SU-DHL-6 (cell line): Measurements from ENCODE around the gene MYOM1.
A peak's percentile ranks its signal among the peaks of the same experiment; 100 is the strongest.

ENCODE experiments used
- H2AFZ ChIP-seq: fragments of 200-600 bp; sonication (generic); 2 replicates; pipeline ENCODE4 v1.6.1; 2014; ENCODE audit warnings: low read depth, mild to moderate bottlenecking, moderate library complexity, mixed read lengths, antibody characterized with exemption, low read length; ENCODE audit not compliant: severe bottlenecking
- H3F3A ChIP-seq: fragments of 200-600 bp; shearing (Covaris generic); 2 replicates; pipeline ENCODE4 v1.6.0; 2016; ENCODE audit warnings: antibody characterized with exemption, mild to moderate bottlenecking; ENCODE audit not compliant: insufficient read depth
- H3K27ac ChIP-seq: fragments of 200-600 bp; sonication (generic); 2 replicates; pipeline ENCODE4 v1.5.1; 2016; ENCODE audit warnings: low read depth, mild to moderate bottlenecking, low read length, moderate library complexity, mixed read lengths
- H3K27me3 ChIP-seq: fragments of 200-600 bp; sonication (generic), shearing (Covaris generic); 2 replicates; pipeline ENCODE4 v1.6.0; 2014; ENCODE audit warnings: mild to moderate bottlenecking, low read length
- H3K36me3 ChIP-seq: fragments of 200-600 bp; sonication (generic); 2 replicates; pipeline ENCODE4 v1.6.1; 2014; ENCODE audit warnings: mild to moderate bottlenecking, low read length, mixed read lengths
- H3K4me2 ChIP-seq: fragments of 300-600, 200-600 bp; shearing (Covaris generic), sonication (generic); 2 replicates; pipeline ENCODE4 v1.6.0; 2014; ENCODE audit warnings: low read length, low read depth, mild to moderate bottlenecking; ENCODE audit not compliant: poor library complexity, severe bottlenecking
- H3K4me3 ChIP-seq: fragments of 200-600 bp; sonication (generic); 2 replicates; pipeline ENCODE4 v1.5.1; 2014; ENCODE audit warnings: antibody characterized with exemption, low read length, mild to moderate bottlenecking, mixed read lengths; ENCODE audit not compliant: insufficient read depth, poor library complexity, severe bottlenecking
- H3K79me2 ChIP-seq: fragments of 200-600 bp; sonication (generic); 2 replicates; pipeline ENCODE4 v1.6.1; 2014; ENCODE audit warnings: mild to moderate bottlenecking, low read length, moderate library complexity; ENCODE audit not compliant: insufficient read depth
- H3K9ac ChIP-seq: fragments of 200-600 bp; sonication (generic); 2 replicates; pipeline ENCODE4 v1.7.0; 2014; ENCODE audit warnings: mild to moderate bottlenecking, low read length
- H3K9me2 ChIP-seq: fragments of 200-600 bp; sonication (generic); replicated peaks from 2 replicates; pipeline ENCODE4 v1.6.1; 2014; ENCODE audit warnings: low read length; ENCODE audit not compliant: insufficient read depth
- H3K9me3 ChIP-seq: fragments of 200-600 bp; sonication (generic); 2 replicates; pipeline ENCODE4 v1.6.1; 2014; ENCODE audit warnings: low read length, mixed read lengths; ENCODE audit not compliant: insufficient read depth
- H4K20me1 ChIP-seq: fragments of 200-600 bp; sonication (generic); 2 replicates; pipeline ENCODE4 v1.6.1; 2014; ENCODE audit warnings: low read depth, mild to moderate bottlenecking, antibody characterized with exemption, low read length, moderate library complexity, mixed read lengths
- CTCF ChIP-seq: fragments of 200-600 bp; sonication (generic); IDR thresholded peaks from one replicate; pipeline ENCODE4 v1.5.1; 2017; ENCODE audit warnings: antibody characterized with exemption, mild to moderate bottlenecking, low read length, moderate library complexity; ENCODE audit not compliant: insufficient read depth, poor library complexity, severe bottlenecking
- EZH2phosphoT487 ChIP-seq: fragments of 200-600 bp; sonication (generic), shearing (Covaris generic); conservative IDR thresholded peaks from 2 replicates; pipeline ENCODE4 v1.6.1; 2018; ENCODE audit warnings: mild to moderate bottlenecking, antibody characterized with exemption, low read length, moderate library complexity, mixed read lengths

MYOM1 gene

GRCh38 chr18:3263132-3263700 lies 43.4 kb upstream of the MYOM1 start:
- Histone ChIP-seq H3K27ac (no peak overlapping the region), H3K4me2 (peak overlapping the region; percentile 95), H3K27me3 (no peaks in the 10 kb centered on the region), H3K4me3 (peak overlapping the region; percentile 96), H3K9me3 (no peaks in the 10 kb centered on the region), H3K79me2 (peaks cover 62% of the 10 kb centered on the region), H4K20me1 (peaks cover 21% of the 10 kb centered on the region), H3F3A (peaks cover 20% of the 10 kb centered on the region; the same call in 1 of the 2 replicates), H2AFZ (no peak overlapping the region), H3K9ac (peak overlapping the region; percentile 78), H3K36me3 (no peaks in the 10 kb centered on the region), H3K9me2 (no peaks in the 10 kb centered on the region)
- TF ChIP-seq EZH2phosphoT487 (no peak), CTCF (no peak)

GRCh38 chr18:3262234-3263131 lies 42.7 kb upstream of the MYOM1 start:
- no peak for TF ChIP-seq CTCF
- no peak for TF ChIP-seq EZH2phosphoT487
- Histone ChIP-seq H3K4me2 (peak overlapping the region; percentile 95), H3F3A (peaks cover 25% of the 10 kb centered on the region; the same call in 1 of the 2 replicates), H3K27ac (peak overlapping the region; percentile 75), H3K9ac (peak overlapping the region; percentile 78), H3K9me3 (no peaks in the 10 kb centered on the region), H3K36me3 (0 out of 2 replicates have a peak, but pooled peaks cover 5% of the 10 kb centered on the region), H3K27me3 (no peaks in the 10 kb centered on the region), H3K9me2 (no peaks in the 10 kb centered on the region), H4K20me1 (peaks cover 21% of the 10 kb centered on the region), H2AFZ (peak overlapping the region; percentile 85), H3K79me2 (peaks cover 55% of the 10 kb centered on the region), H3K4me3 (peak overlapping the region; percentile 96)

GRCh38 chr18:3261373-3262233 lies 41.8 kb upstream of the MYOM1 start, which contains the start of gene MYL12B:
MYL12B (plus strand) TSS chr18:3262133; CDS start chr18:3272899, 10,766 bp downstream.
- peak within 1 kb of the TSS; percentile 85 for H2AFZ ChIP-seq
- peak within 1 kb of the TSS; percentile 96 for H3K4me3 ChIP-seq
- no peaks in the 10 kb centered on the region for H3K9me2 ChIP-seq
- H3K79me2 ChIP-seq: peaks cover 46% of the 10 kb centered on the region
- no peaks in the 10 kb centered on the region for H3K9me3 ChIP-seq
- no peak for TF ChIP-seq EZH2phosphoT487
- H3K36me3 ChIP-seq: peaks cover 11% of the 10 kb centered on the region; the same call in 1 of the 2 replicates
- H3K27ac ChIP-seq: peak within 1 kb of the TSS; percentile 75
- peak within 1 kb of the TSS; percentile 78 for H3K9ac ChIP-seq
- H3K27me3 ChIP-seq: no peaks in the 10 kb centered on the region
- peaks cover 17% of the 10 kb centered on the region for H4K20me1 ChIP-seq
- H3F3A ChIP-seq: peaks cover 25% of the 10 kb centered on the region; the same call in 1 of the 2 replicates
- H3K4me2 ChIP-seq: peak within 1 kb of the TSS; percentile 95
